HCT116 (cell line): ENCODE data around the gene TRPM7.

Experiments used
- CTCF ChIP-seq, 3 experiments: fragments of 200-600 bp in 1 of 3; sonication (generic) in 1 of 3; IDR thresholded peaks in 2 of 3; conservative IDR thresholded peaks in 1 of 3; 2 replicates each; pipeline ENCODE4 v1.5.1; 2012 to 2017; ENCODE audit warnings: low read depth in 2 of 3, low read length in 2 of 3, antibody characterized with exemption in 1 of 3, borderline replicate concordance in 1 of 3, control low read depth in 1 of 3, mild to moderate bottlenecking in 1 of 3, mixed read lengths in 1 of 3, mixed run types in 1 of 3, moderate library complexity in 1 of 3; ENCODE audit not compliant: insufficient read depth in 1 of 3
- EGR1 ChIP-seq: IDR thresholded peaks from 2 replicates; pipeline ENCODE4 v1.6.1; 2012; ENCODE audit warnings: low read depth
- MAX ChIP-seq: IDR thresholded peaks from 2 replicates; pipeline ENCODE4 v1.6.1; 2012
- POLR2A ChIP-seq: IDR thresholded peaks from 2 replicates; pipeline ENCODE4 v1.7.0; 2011; ENCODE audit warnings: borderline replicate concordance; ENCODE audit not compliant: insufficient read depth, insufficient read length; ENCODE audit errors: extremely low read depth

GRCh38 chr15:50627351-50628055 is 59.1 kb downstream of the TRPM7 start:
- TF ChIP-seq CTCF (IDR thresholded peaks at IDR 0.05 in 2 of 3, conservative IDR thresholded peaks at IDR 0.05 in 1 of 3; ENCODE audit: borderline replicate concordance in 1 of 3, insufficient read depth in 1 of 3, low read depth in 2 of 3, low read length in 2 of 3) = no peak
- no peak for TF ChIP-seq POLR2A
- TF ChIP-seq EGR1 = no peak
- TF ChIP-seq MAX = no peak
